HCT116 (cell line): Measurements from ENCODE around the gene SIL1. TPM values are rescaled to one million over a fixed set of nuclear protein-coding genes. Genes with fewer than 3 reads are reported as not detected.

ENCODE experiments used
- ATAC-seq: fragments of 200-7000 bp; cut with Tn5 transposase; 2 replicates; pipeline ENCODE4 v1.9.1; 2020; ENCODE audit warnings: mild to moderate bottlenecking, moderate library complexity
- BruUV-seq: library from RNA; stranded (reverse); fragments of 400-500 nt; replicated peaks from 2 replicates; lab custom pipeline; 2021; lab: Mats Ljungman, UMichigan
- CTCF ChIA-PET: fragments of 300-600 bp; sonication (Branson Sonifier 250); formaldehyde crosslinking; loops from one replicate; lab custom pipeline; 2021; ENCODE audit warnings: antibody characterized with exemption; lab: Charles Lee
- POLR2A ChIA-PET: fragments of 300-600, 350-600 bp; sonication (Branson Sonifier 250); formaldehyde crosslinking; loops from one replicate; lab custom pipeline; 2021; ENCODE audit warnings: antibody characterized with exemption; lab: Charles Lee
- RAD21 ChIA-PET, 2 experiments: fragments of 300-600 bp; sonication (Branson Sonifier 250); formaldehyde crosslinking; loops; one replicate each; lab custom pipeline; 2023; ENCODE audit warnings: low total read pairs in 2 of 2; ENCODE audit not compliant: uncharacterized antibody in 2 of 2, unreplicated experiment in 2 of 2, low non-redundant PET in 1 of 2; lab: Charles Lee
- DNase-seq: peaks from one replicate; pipeline ENCODE4 v3.0.0-alpha.2; 2010; ENCODE audit warnings: low read depth, low spot score
- H2AFZ ChIP-seq: fragments of 200-600 bp; shearing (Covaris generic), sonication (generic); 2 replicates; pipeline ENCODE4 v1.6.1; 2017; ENCODE audit warnings: low read depth, mixed run types, mixed read lengths, antibody characterized with exemption, low read length; ENCODE audit not compliant: poor library complexity, severe bottlenecking
- H3K27ac ChIP-seq: 2 replicates; pipeline ENCODE4 v1.5.1; 2012; ENCODE audit warnings: low read depth, low read length
- H3K27me3 ChIP-seq: fragments of 200-600 bp; sonication (generic); 2 replicates; pipeline ENCODE4 v1.6.1; 2016; ENCODE audit warnings: mixed run types, low read length, mixed read lengths; ENCODE audit not compliant: insufficient read depth
- H3K36me3 ChIP-seq, 2 experiments: fragments of 200-500 bp in 1 of 2; fragments of 200-600 bp in 1 of 2; sonication (Bioruptor generic) in 1 of 2; sonication (generic) in 1 of 2; 2 replicates each; pipeline versions ENCODE4 v1.5.1 to v1.6.1; 2014 to 2016; ENCODE audit warnings: low read length in 2 of 2, inconsistent platforms in 1 of 2, mixed read lengths in 1 of 2, mixed run types in 1 of 2; ENCODE audit not compliant: insufficient read depth in 2 of 2, control insufficient read depth in 1 of 2
- H3K4me1 ChIP-seq, 2 experiments: fragments of 200-600 bp in 1 of 2; sonication (generic) in 1 of 2; 2 replicates each; pipeline versions ENCODE4 v1.5.1 to v1.6.1; 2012 to 2017; ENCODE audit warnings: low read length in 2 of 2, inconsistent platforms in 1 of 2, mild to moderate bottlenecking in 1 of 2, mixed read lengths in 1 of 2, mixed run types in 1 of 2, moderate library complexity in 1 of 2; ENCODE audit not compliant: insufficient read depth in 2 of 2, control insufficient read depth in 1 of 2
- H3K4me2 ChIP-seq: fragments of 200-600 bp; sonication (generic); 2 replicates; pipeline ENCODE4 v1.6.1; 2017; ENCODE audit warnings: mixed run types, low read length, mixed read lengths
- H3K4me3 ChIP-seq, 2 experiments: fragments of 200-600 bp in 1 of 2; sonication (generic) in 1 of 2; replicated peaks in 1 of 2; 2 replicates each; pipeline ENCODE4 v1.5.1; 2011 to 2016; ENCODE audit warnings: low read length in 2 of 2, control low read depth in 1 of 2, low read depth in 1 of 2, mild to moderate bottlenecking in 1 of 2, mixed read lengths in 1 of 2, mixed run types in 1 of 2
- H3K79me2 ChIP-seq: fragments of 200-600 bp; sonication (generic); 2 replicates; pipeline ENCODE4 v1.6.1; 2017; ENCODE audit warnings: mild to moderate bottlenecking, mixed run types, low read length, moderate library complexity, mixed read lengths; ENCODE audit not compliant: insufficient read depth
- H3K9ac ChIP-seq: fragments of 200-600 bp; sonication (generic); 2 replicates; pipeline ENCODE4 v1.6.1; 2016; ENCODE audit warnings: low read length, mixed read lengths
- H3K9me2 ChIP-seq: fragments of 200-600 bp; sonication (generic), shearing (Covaris generic); 2 replicates; pipeline ENCODE4 v1.6.1; 2017; ENCODE audit warnings: mixed run types, mild to moderate bottlenecking, moderate library complexity; ENCODE audit not compliant: insufficient read depth
- H3K9me3 ChIP-seq, 2 experiments: fragments of 200-500 bp in 1 of 2; fragments of 200-600 bp in 1 of 2; sonication (Bioruptor generic) in 1 of 2; sonication (generic) in 1 of 2; 2 replicates each; pipeline ENCODE4 v1.6.1; 2014 to 2017; ENCODE audit warnings: low read length in 2 of 2, mixed read lengths in 2 of 2, inconsistent platforms in 1 of 2, low read depth in 1 of 2, mild to moderate bottlenecking in 1 of 2, mixed run types in 1 of 2, moderate library complexity in 1 of 2; ENCODE audit not compliant: control insufficient read depth in 1 of 2, insufficient read depth in 1 of 2
- H4K20me1 ChIP-seq: fragments of 200-600 bp; sonication (generic), shearing (Covaris generic); 2 replicates; pipeline ENCODE4 v1.6.1; 2017; ENCODE audit warnings: mixed run types, mild to moderate bottlenecking, moderate library complexity; ENCODE audit not compliant: insufficient read depth
- CBX3 ChIP-seq: IDR thresholded peaks from 2 replicates; pipeline ENCODE4 v1.6.1; 2012; ENCODE audit warnings: low read depth
- CEBPB ChIP-seq: IDR thresholded peaks from 2 replicates; pipeline ENCODE4 v1.6.1; 2012; ENCODE audit warnings: low read depth
- CTCF ChIP-seq, 3 experiments: fragments of 200-600 bp in 1 of 3; sonication (generic) in 1 of 3; IDR thresholded peaks in 2 of 3; conservative IDR thresholded peaks in 1 of 3; 2 replicates each; pipeline ENCODE4 v1.5.1; 2012 to 2017; ENCODE audit warnings: low read depth in 2 of 3, low read length in 2 of 3, antibody characterized with exemption in 1 of 3, borderline replicate concordance in 1 of 3, control low read depth in 1 of 3, mild to moderate bottlenecking in 1 of 3, mixed read lengths in 1 of 3, mixed run types in 1 of 3, moderate library complexity in 1 of 3; ENCODE audit not compliant: insufficient read depth in 1 of 3
- ELF1 ChIP-seq: IDR thresholded peaks from 2 replicates; pipeline ENCODE4 v1.6.1; 2012; ENCODE audit warnings: low read depth, borderline replicate concordance
- EZH2 ChIP-seq: fragments of 200-600 bp; sonication (generic); IDR thresholded peaks from 2 replicates; pipeline ENCODE4 v1.6.1; 2017; ENCODE audit warnings: antibody characterized with exemption, mixed run types
- FOSL1 ChIP-seq: IDR thresholded peaks from 2 replicates; pipeline ENCODE4 v1.6.1; 2012; ENCODE audit warnings: low read depth
- JUND ChIP-seq: IDR thresholded peaks from 2 replicates; pipeline ENCODE4 v1.6.1; 2012
- MAX ChIP-seq: IDR thresholded peaks from 2 replicates; pipeline ENCODE4 v1.6.1; 2012
- POLR2A ChIP-seq: IDR thresholded peaks from 2 replicates; pipeline ENCODE4 v1.7.0; 2011; ENCODE audit warnings: borderline replicate concordance; ENCODE audit not compliant: insufficient read depth, insufficient read length; ENCODE audit errors: extremely low read depth
- POLR2AphosphoS5 ChIP-seq: IDR thresholded peaks from 2 replicates; pipeline ENCODE4 v1.6.1; 2011; ENCODE audit warnings: mild to moderate bottlenecking, low read depth, low read length, moderate library complexity
- SIN3A ChIP-seq: IDR thresholded peaks from 2 replicates; pipeline ENCODE4 v1.6.1; 2012; ENCODE audit warnings: low read depth
- SP1 ChIP-seq: IDR thresholded peaks from 2 replicates; pipeline ENCODE4 v1.6.1; 2012; ENCODE audit warnings: low read depth
- SRF ChIP-seq: IDR thresholded peaks from 2 replicates; pipeline ENCODE4 v1.6.1; 2012; ENCODE audit warnings: low read depth
- YY1 ChIP-seq: IDR thresholded peaks from 2 replicates; pipeline ENCODE4 v1.6.1; 2011; ENCODE audit warnings: low read length, low read depth, moderate library complexity, mild to moderate bottlenecking; ENCODE audit not compliant: insufficient replicate concordance; ENCODE audit errors: extremely low read depth
- ZBTB33 ChIP-seq: IDR thresholded peaks from 2 replicates; pipeline ENCODE4 v1.6.1; 2011; ENCODE audit warnings: mild to moderate bottlenecking, low read length, moderate library complexity; ENCODE audit not compliant: insufficient replicate concordance; ENCODE audit errors: extremely low read depth
- ZFX ChIP-seq: fragments of 450-650 bp; IDR thresholded peaks from 2 replicates; pipeline ENCODE4 v1.6.1; 2017
- intact Hi-C: fragments of 100-400 bp; cut with micrococcal nuclease; formaldehyde crosslinking; loops from 2 replicates; pipeline ENCODE4 v1.10.0; 2022
- total RNA-seq: library from RNA; stranded (reverse); gene quantifications from one replicate; pipeline ENCODE4 v1.2.1, GENCODE V29; 2021; ENCODE audit not compliant: unreplicated experiment
- TF ChIP-seq, protein P1 (sequence below): IDR thresholded peaks from 2 replicates; pipeline ENCODE4 v1.6.1; 2012

SIL1 gene
- total RNA-seq, 1 experiment from 2014 or later: 34.0 TPM

DNA sequence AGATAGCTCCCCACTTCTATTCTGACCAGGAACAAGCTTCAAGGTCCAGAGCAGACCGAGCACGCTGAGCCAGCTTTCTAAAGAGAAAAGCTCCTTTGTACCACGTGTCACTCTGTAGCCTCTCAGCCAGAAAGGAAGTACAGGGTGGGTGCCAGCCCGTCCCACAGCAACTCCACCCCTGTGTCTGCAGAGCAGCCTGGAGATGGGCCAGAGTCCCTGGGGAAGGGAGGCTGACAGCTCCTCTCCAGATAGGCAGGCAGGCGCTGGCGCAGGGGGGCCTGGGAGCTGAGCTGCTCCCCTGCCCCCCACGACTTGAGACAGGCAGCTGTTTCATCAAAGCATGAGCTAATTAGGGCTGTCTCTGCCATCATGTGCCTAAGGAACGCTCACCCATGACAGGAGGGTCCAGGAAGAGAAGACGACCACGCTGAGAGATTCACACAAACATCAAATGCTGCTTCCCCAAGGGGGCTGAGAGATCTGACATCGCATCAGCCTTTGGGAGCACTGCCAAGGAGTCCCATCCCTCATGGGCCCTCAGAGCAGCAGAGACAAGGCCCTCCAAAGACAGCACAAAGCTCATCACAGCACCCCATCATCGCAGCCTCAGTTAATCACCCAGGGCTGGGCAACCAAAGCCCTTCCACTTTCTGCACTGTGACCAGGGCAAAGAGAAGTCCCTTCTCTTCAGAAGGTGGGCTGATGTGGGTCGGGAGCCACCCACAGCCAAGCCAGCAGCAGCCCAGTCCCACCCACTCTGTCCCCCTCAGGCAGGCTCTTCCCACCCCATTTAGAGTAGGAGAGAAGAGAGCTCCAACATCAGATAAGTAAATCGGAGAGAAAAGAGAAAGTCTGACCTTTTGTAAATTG, 244.5 kb downstream of the SIL1 start:
- H3K27ac ChIP-seq: no peak overlapping the region
- H3K4me3 ChIP-seq: no peak overlapping the region
- H3K9ac ChIP-seq: no peak overlapping the region
- ATAC-seq (no peak), DNase-seq (no peak)
- RAD21 ChIA-PET: no interaction called here
- CTCF ChIA-PET: no interaction called here
- POLR2A ChIA-PET: no interaction called here
- H3K79me2 ChIP-seq: no peaks in the 10 kb centered on the region
- intact Hi-C loops: no loop called here
- H2AFZ ChIP-seq: no peak overlapping the region
- H3K9me3 ChIP-seq: no peaks in the 10 kb centered on the region
- no peaks in the 10 kb centered on the region for H3K27me3 ChIP-seq
- H3K36me3 ChIP-seq: no peaks in the 10 kb centered on the region
- TF ChIP-seq ELF1: no peak
- no peak for TF ChIP-seq MAX
- no peak for TF ChIP-seq EZH2
- TF ChIP-seq CEBPB: no peak
- H3K4me2 ChIP-seq: no peak overlapping the region
- H3K4me1 ChIP-seq: no peaks in the 10 kb centered on the region
- H3K9me2 ChIP-seq: no peaks in the 10 kb centered on the region
- BruUV-seq: no TSS peak
- H4K20me1 ChIP-seq: no peaks in the 10 kb centered on the region

GRCh38 chr5:138952962-138953361, 245.2 kb downstream of the SIL1 start:
- Histone ChIP-seq H2AFZ (no peak overlapping the region), H3K27me3 (no peaks in the 10 kb centered on the region), H3K9me3 (no peaks in the 10 kb centered on the region), H3K4me3 (no peak overlapping the region), H3K27ac (no peak overlapping the region), H3K9ac (no peak overlapping the region), H3K4me1 (no peaks in the 10 kb centered on the region), H3K4me2 (no peak overlapping the region), H3K9me2 (no peaks in the 10 kb centered on the region), H4K20me1 (no peaks in the 10 kb centered on the region), H3K36me3 (no peaks in the 10 kb centered on the region), H3K79me2 (no peaks in the 10 kb centered on the region)
- CTCF ChIA-PET: no interaction called here
- ATAC-seq (no peak), DNase-seq (no peak)
- RAD21 ChIA-PET: no interaction called here
- intact Hi-C loops: no loop called here
- POLR2A ChIA-PET: no interaction called here
- no TSS peak for BruUV-seq
- TF ChIP-seq ZBTB33 (no peak), SRF (no peak), SP1 (no peak), ZFX (no peak), EZH2 (no peak), YY1 (no peak), CTCF (IDR thresholded peaks at IDR 0.05 in 2 of 3, conservative IDR thresholded peaks at IDR 0.05 in 1 of 3; ENCODE audit: borderline replicate concordance in 1 of 3, insufficient read depth in 1 of 3, low read depth in 2 of 3, low read length in 2 of 3) (no peak), POLR2AphosphoS5 (no peak), FOSL1 (no peak), SIN3A (no peak), POLR2A (no peak), JUND (no peak), CBX3 (no peak)
- TF ChIP-seq, protein P1, sequence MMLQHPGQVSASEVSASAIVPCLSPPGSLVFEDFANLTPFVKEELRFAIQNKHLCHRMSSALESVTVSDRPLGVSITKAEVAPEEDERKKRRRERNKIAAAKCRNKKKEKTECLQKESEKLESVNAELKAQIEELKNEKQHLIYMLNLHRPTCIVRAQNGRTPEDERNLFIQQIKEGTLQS: no peak
